ENCODE data around the gene DUSP28. TPM values are rescaled to one million over a fixed set of nuclear protein-coding genes. Genes with fewer than 3 reads are reported as not detected.

DUSP28 gene
- total and polyA plus RNA-seq, 2 of the 13 experiments (the other 11 are each of a cell fraction or from before 2014, with no cell fraction given), result 5.2 to 8.6 TPM

DNA sequence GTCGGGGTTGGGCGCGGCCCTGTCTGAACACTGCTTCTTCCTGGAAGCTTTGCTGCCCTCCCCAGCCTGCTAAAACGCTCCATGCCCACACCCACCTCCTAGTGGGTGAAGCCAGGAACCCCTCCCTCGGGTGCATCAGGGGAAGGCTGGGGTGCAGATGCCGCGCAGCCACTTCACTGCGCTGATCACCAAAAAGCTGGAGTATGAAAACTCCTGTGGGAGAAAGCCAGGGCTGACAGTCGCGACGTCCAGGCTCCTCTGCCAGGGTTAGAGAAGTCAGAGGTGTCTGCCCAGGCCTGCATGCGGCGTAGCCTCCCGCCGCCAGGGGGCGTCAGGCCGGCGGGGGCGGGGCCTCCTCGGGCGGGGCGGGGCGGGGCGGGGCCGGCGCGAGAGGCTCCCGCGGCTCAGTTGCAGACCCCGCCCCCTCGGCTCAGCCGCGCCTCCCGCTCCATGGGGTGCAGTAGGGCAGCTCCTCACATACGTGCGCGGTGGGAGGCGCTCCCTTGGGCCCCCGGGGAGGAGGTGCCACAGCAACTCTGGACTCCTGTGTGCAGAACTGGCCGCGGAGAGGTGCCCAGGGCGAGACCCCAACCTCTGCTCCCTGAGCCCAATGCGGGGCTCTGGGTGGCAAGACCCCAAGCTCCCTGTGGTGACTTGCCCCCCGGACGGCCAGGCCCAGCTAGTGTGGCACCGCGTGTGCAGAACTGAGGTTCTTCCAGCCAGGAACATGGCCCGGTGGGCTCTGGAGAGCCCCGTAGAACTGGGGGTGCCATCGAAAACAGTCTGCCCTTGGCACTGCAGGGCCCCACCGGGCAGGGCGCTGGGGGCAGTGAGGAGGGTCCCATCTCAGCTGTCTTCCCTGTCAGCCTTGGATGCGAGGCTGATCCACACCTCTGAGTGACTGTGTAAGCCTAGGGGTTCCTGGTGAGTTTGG is 6.3 kb downstream of the DUSP28 start:
- Histone ChIP-seq H3K36me3 (replicated peaks in 1 of 2; ENCODE audit: control insufficient read depth in 1 of 2, insufficient read depth in 2 of 2, low read length in 2 of 2) (peaks cover 0 to 7% of the 10 kb centered on the region in 2 experiments; a peak in 2 of 5 replicates), H3K27ac (ENCODE audit: extremely low read length, insufficient read depth, low read length) (peak overlapping the region; percentile 71), H3K4me2 (ENCODE audit: low read depth, low read length) (peak overlapping the region; percentile 100), H3K4me1 (ENCODE audit: insufficient read depth, low read length) (peaks cover 57% of the 10 kb centered on the region), H3K9ac (ENCODE audit: insufficient read depth, low read depth, low read length) (peak overlapping the region; percentile 83), H4K20me1 (ENCODE audit: insufficient read depth, low read length) (no peaks in the 10 kb centered on the region; the same call in 1 of the 2 replicates), H3K9me3 (ENCODE audit: low read length) (no peaks in the 10 kb centered on the region), H2AFZ (ENCODE audit: low read length) (no peak overlapping the region), H3K4me3 (replicated peaks in 1 of 3; ENCODE audit: insufficient read depth in 1 of 3, low read depth in 2 of 3, low read length in 3 of 3) (peak overlapping the region; percentile 71 to 89 (median 71)), H3K79me2 (ENCODE audit: insufficient read depth, low read length) (peaks cover 22% of the 10 kb centered on the region), H3K27me3 (ENCODE audit: control insufficient read depth in 1 of 2, insufficient read depth in 2 of 2, low read length in 2 of 2) (no peaks in the 10 kb centered on the region; a peak in 1 of 5 replicates)
- ATAC-seq (peak; percentile 83), DNase-seq (ENCODE audit: low spot score) (peak; percentile 92), FAIRE-seq (peak; percentile 42)
- in situ Hi-C loops (cut with HindIII; ENCODE audit: extremely low pct_ligation_motif_present, low pct_unique_long_range_greater_than_20kb), result loop anchor here (25.0 kb wide), 1 partner anchor 646 kb away; no protein-coding TSS in a partner anchor
- POLR2A ChIA-PET, result interaction anchor here (0.8 to 7.2 kb wide), 14 partner anchors 8 to 315 kb away, joined by 3 to 149 read pairs (median 6); partner anchors contain the start of genes ANKMY1 and CAPN10
- CTCF ChIA-PET (ENCODE audit: low intra/inter-chr PET ratio, low total read pairs), result interaction anchor here (1.1 to 1.2 kb wide), 2 partner anchors 13 to 38 kb away, joined by 4 read pairs; no protein-coding TSS in a partner anchor
- intact Hi-C loops (cut with micrococcal nuclease; ENCODE audit: unreplicated experiment), result loop anchor here (2.0 kb wide), 1 partner anchor 14 kb away; no protein-coding TSS in a partner anchor
- no TSS peak for BruUV-seq (replicated peaks)
- under 1% methylated on average over 24 of the region's 53 CpGs for WGBS (ENCODE audit: low lambda C conversion rate)
- TF ChIP-seq RFXANK (CRISPR knock-in tag; IDR thresholded peaks at IDR 0.05) (no peak), CREB3 (CRISPR knock-in tag; IDR thresholded peaks at IDR 0.05) (no peak), CENPBD1 (CRISPR knock-in tag; IDR thresholded peaks at IDR 0.05; ENCODE audit: borderline replicate concordance, low read depth) (no peak), MYNN (CRISPR knock-in tag; IDR thresholded peaks at IDR 0.05; ENCODE audit: low read depth) (no peak), KAT2B (IDR thresholded peaks at IDR 0.05; ENCODE audit: borderline replicate concordance, low read depth, low read length) (no peak), MED13 (CRISPR knock-in tag; IDR thresholded peaks at IDR 0.05) (no peak), RARA (CRISPR knock-in tag; IDR thresholded peaks at IDR 0.05) (peak; percentile 30; the same call in 1 of the 2 replicates), HES4 (CRISPR knock-in tag; IDR thresholded peaks at IDR 0.05; ENCODE audit: borderline replicate concordance) (peak; percentile 44; the same call in 1 of the 2 replicates), ZNF263 (CRISPR knock-in tag; IDR thresholded peaks at IDR 0.05) (no peak), MED1 (CRISPR knock-in tag; IDR thresholded peaks at IDR 0.05) (peak; percentile 69), ZFY (CRISPR knock-in tag; IDR thresholded peaks at IDR 0.05) (peak; percentile 49), DBP (CRISPR knock-in tag; IDR thresholded peaks at IDR 0.05; ENCODE audit: not compliant biosample characterization) (no peak), PHF8 (CRISPR knock-in tag; IDR thresholded peaks at IDR 0.05) (peak; percentile 49), ZNF326 (CRISPR knock-in tag; IDR thresholded peaks at IDR 0.05; ENCODE audit: borderline replicate concordance) (no peak; the same call in 1 of the 2 replicates), RCOR2 (CRISPR knock-in tag; IDR thresholded peaks at IDR 0.05) (no peak), TAF1 (CRISPR knock-in tag; IDR thresholded peaks at IDR 0.05) (peak; percentile 70; the same call in 1 of the 2 replicates)
- TF ChIP-seq, protein P1, sequence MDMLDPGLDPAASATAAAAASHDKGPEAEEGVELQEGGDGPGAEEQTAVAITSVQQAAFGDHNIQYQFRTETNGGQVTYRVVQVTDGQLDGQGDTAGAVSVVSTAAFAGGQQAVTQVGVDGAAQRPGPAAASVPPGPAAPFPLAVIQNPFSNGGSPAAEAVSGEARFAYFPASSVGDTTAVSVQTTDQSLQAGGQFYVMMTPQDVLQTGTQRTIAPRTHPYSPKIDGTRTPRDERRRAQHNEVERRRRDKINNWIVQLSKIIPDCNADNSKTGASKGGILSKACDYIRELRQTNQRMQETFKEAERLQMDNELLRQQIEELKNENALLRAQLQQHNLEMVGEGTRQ (IDR thresholded peaks at IDR 0.05; ENCODE audit: low read depth, low read length), result no peak
- TF ChIP-seq, protein P1 (CRISPR knock-in tag; IDR thresholded peaks at IDR 0.05; ENCODE audit: borderline replicate concordance), result no peak
- TF ChIP-seq, protein P2, sequence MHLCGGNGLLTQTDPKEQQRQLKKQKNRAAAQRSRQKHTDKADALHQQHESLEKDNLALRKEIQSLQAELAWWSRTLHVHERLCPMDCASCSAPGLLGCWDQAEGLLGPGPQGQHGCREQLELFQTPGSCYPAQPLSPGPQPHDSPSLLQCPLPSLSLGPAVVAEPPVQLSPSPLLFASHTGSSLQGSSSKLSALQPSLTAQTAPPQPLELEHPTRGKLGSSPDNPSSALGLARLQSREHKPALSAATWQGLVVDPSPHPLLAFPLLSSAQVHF (CRISPR knock-in tag; IDR thresholded peaks at IDR 0.05), result no peak
